GM18873 (cell line): ENCODE data around the gene PPP1R9B.
A peak's percentile ranks its signal among the peaks of the same experiment; 100 is the strongest.

Experiments used
- ATAC-seq: cut with Tn5 transposase; IDR thresholded peaks from one replicate; pipeline ENCODE4 v1.9.1; 2021; ENCODE audit warnings: mild to moderate bottlenecking, moderate library complexity, moderate number of reproducible peaks; ENCODE audit not compliant: unreplicated experiment, low FRiP score

The PPP1R9B gene

GRCh38 chr17:50175035-50175807, 24.7 kb upstream of the PPP1R9B start:
- ATAC-seq: no peak

GRCh38 chr17:50174444-50174843, 24.0 kb upstream of the PPP1R9B start:
- no peak for ATAC-seq

GRCh38 chr17:50173335-50173941, 23.0 kb upstream of the PPP1R9B start:
- no peak for ATAC-seq

GRCh38 chr17:50172936-50173334, 22.5 kb upstream of the PPP1R9B start:
- ATAC-seq: no peak

GRCh38 chr17:50172130-50172529, 21.7 kb upstream of the PPP1R9B start:
- no peak for ATAC-seq

GRCh38 chr17:50171371-50172071, 21.0 kb upstream of the PPP1R9B start:
- no peak for ATAC-seq

- ATAC-seq: peak; percentile 61
Observed at GRCh38 chr17:50170662-50171370, 20.3 kb upstream of the PPP1R9B start.

- no peak for ATAC-seq
Observed at GRCh38 chr17:50169881-50170459, 19.5 kb upstream of the PPP1R9B start.

GRCh38 chr17:50169121-50169764, 18.8 kb upstream of the PPP1R9B start:
- no peak for ATAC-seq

GRCh38 chr17:50168319-50168718, 17.8 kb upstream of the PPP1R9B start:
- no peak for ATAC-seq

- no peak for ATAC-seq
Observed at GRCh38 chr17:50167371-50167770, 16.9 kb upstream of the PPP1R9B start.

- ATAC-seq: no peak
Observed at GRCh38 chr17:50166518-50167181, 16.2 kb upstream of the PPP1R9B start.

GRCh38 chr17:50165867-50166517, 15.5 kb upstream of the PPP1R9B start, which contains the start of gene SGCA:
TSS of gene SGCA (plus strand) at chr17:50166005. CDS start at chr17:50166041, 36 bp downstream.
- no peak for ATAC-seq

GRCh38 chr17:50165466-50165865, 15.0 kb upstream of the PPP1R9B start:
- ATAC-seq: no peak

- no peak for ATAC-seq
Observed at GRCh38 chr17:50165066-50165465, 14.6 kb upstream of the PPP1R9B start.

GRCh38 chr17:50164697-50164988, 14.2 kb upstream of the PPP1R9B start:
- ATAC-seq: no peak

GRCh38 chr17:50163843-50164696, 13.6 kb upstream of the PPP1R9B start:
- ATAC-seq: no peak
